ENCODE data around the gene COMMD6. TPM values are rescaled to one million over a fixed set of nuclear protein-coding genes. Genes with fewer than 3 reads are reported as not detected.
A peak's percentile ranks its signal among the peaks of the same experiment; 100 is the strongest.

COMMD6 gene
- total and polyA plus RNA-seq, 2 experiments from 2014 or later, result 79.3 to 364 TPM

DNA sequence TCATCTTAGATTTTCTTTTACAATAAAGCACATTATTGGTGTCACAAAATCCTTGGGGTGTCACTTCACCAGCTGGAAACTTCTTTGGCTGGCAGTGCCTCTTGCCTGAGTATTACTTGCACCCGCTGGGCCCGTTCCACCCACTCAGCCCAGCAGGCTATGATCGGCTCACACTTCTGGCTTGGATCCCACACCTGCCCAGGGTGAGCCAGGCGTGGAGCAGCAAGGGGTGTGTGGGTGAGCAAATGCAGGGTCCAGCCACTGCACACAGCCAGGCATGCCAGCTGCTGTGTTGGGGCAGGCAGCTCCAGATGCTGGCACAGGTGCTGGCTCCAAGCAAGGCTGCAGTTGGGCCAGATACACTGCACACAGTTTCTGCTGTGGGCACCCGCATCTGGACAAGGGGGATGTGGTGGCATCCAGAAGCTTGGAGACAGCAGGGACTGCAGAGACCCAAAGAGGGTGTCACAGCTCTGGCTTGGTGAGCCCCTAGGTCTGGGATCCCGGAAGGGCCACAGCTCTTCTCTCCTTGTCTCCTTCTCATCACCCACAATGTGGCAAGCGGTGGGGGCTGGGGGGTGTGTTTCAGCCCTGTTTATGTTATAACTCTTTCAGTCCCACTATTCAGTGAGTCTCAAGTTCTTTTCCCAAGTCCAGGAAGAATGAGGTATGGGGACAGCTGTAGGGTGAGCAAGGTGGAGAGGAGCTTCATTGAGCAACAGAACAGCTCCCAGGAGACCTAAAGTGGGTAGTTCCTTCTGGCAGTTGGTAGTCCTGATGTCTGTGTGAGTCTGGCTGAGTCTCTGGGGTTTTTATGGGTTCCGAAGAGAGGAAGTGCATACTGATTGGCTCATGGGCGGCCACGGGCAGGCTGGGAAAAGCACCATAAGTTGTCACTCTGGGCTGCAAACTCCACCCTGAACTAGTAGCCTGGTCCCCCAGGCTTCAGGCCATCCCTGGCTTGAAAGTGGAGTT lies 30.3 kb downstream of the COMMD6 start:
- WGBS, 2 experiments (ENCODE audit: low coverage in 1 of 2, low lambda C conversion rate in 2 of 2, missing lambda C conversion rate in 2 of 2), result 64 to 67% methylated on average over 10 of the region's 10 CpGs
- in situ Hi-C loops (cut with MboI), result no loop called here
- H3K27me3 ChIP-seq (replicated peaks; ENCODE audit: insufficient read depth), result no peaks in the 10 kb centered on the region

DNA sequence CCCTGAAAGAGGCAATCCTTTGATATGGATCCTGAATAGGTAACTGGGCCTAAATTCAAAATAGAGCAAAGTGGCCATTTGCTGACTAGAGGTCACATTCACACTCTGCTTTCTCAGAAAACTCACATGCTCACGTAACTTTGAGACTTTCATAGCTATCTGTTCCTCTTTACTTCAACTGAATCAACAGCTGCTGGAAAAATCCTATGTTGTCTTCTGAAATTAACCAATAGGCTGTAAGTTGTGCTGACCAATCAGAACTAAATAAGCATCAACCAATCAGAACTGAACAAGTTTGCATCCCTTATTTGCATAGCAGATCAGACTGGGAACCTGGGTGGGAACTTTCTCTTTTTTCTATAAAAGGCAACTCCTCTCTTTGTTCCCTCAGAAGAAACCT lies 31.6 kb downstream of the COMMD6 start:
- no peaks in the 10 kb centered on the region for H3K27me3 ChIP-seq (replicated peaks; ENCODE audit: insufficient read depth)
- 90 to 91% methylated on average over 1 of the region's 1 CpG for WGBS, 2 experiments (ENCODE audit: low coverage in 1 of 2, low lambda C conversion rate in 2 of 2, missing lambda C conversion rate in 2 of 2)
- H3K9me2 ChIP-seq (ENCODE audit: insufficient read depth), result no peaks in the 10 kb centered on the region
- no peaks in the 10 kb centered on the region for H3K36me3 ChIP-seq (ENCODE audit: low read depth)
- H3K4me3 ChIP-seq, result no peak overlapping the region
- H3K27ac ChIP-seq, result no peak overlapping the region
- H3F3A ChIP-seq (ENCODE audit: insufficient read depth), result no peaks in the 10 kb centered on the region
- DNase-seq, result no peak
- peaks cover 2% of the 10 kb centered on the region for H3K9me3 ChIP-seq (ENCODE audit: low read depth)
- in situ Hi-C loops (cut with MboI), result no loop called here
- no peaks in the 10 kb centered on the region for H3K79me2 ChIP-seq (ENCODE audit: insufficient read depth)
- H3K4me2 ChIP-seq (ENCODE audit: unreplicated experiment), result no peak overlapping the region
- no peak overlapping the region for H2AFZ ChIP-seq
- H3K4me1 ChIP-seq (ENCODE audit: insufficient read depth), result no peaks in the 10 kb centered on the region
- TF ChIP-seq EZH2 (IDR thresholded peaks at IDR 0.05; ENCODE audit: insufficient read depth, poor library complexity, severe bottlenecking) (no peak), EZH2phosphoT487 (IDR thresholded peaks at IDR 0.05; ENCODE audit: insufficient read depth, low read depth) (no peak)
- no peak overlapping the region for H3K9ac ChIP-seq
- no peaks in the 10 kb centered on the region for H4K20me1 ChIP-seq (ENCODE audit: insufficient read depth)

More for the DNA sequence above, 30.3 kb downstream of the COMMD6 start:
- no peak for DNase-seq
- no peak overlapping the region for H3K4me2 ChIP-seq (ENCODE audit: unreplicated experiment)
- H3K79me2 ChIP-seq (ENCODE audit: insufficient read depth), result no peaks in the 10 kb centered on the region
- no peaks in the 10 kb centered on the region for H3K36me3 ChIP-seq (ENCODE audit: low read depth)
- H3K27ac ChIP-seq, result no peak overlapping the region
- no peak overlapping the region for H2AFZ ChIP-seq
- no peak for TF ChIP-seq EZH2phosphoT487 (IDR thresholded peaks at IDR 0.05; ENCODE audit: insufficient read depth, low read depth)
- no peak for TF ChIP-seq EZH2 (IDR thresholded peaks at IDR 0.05; ENCODE audit: insufficient read depth, poor library complexity, severe bottlenecking)
- H4K20me1 ChIP-seq (ENCODE audit: insufficient read depth), result no peaks in the 10 kb centered on the region
- peaks cover 2% of the 10 kb centered on the region for H3K9me3 ChIP-seq (ENCODE audit: low read depth)
- H3K4me1 ChIP-seq (ENCODE audit: insufficient read depth), result no peaks in the 10 kb centered on the region
- no peaks in the 10 kb centered on the region for H3K9me2 ChIP-seq (ENCODE audit: insufficient read depth)
- H3F3A ChIP-seq (ENCODE audit: insufficient read depth), result no peaks in the 10 kb centered on the region
- no peak overlapping the region for H3K9ac ChIP-seq
- H3K4me3 ChIP-seq, result no peak overlapping the region

GRCh38 chr13:75505327-75505726 lies 32.3 kb downstream of the COMMD6 start:
- WGBS, 2 experiments (ENCODE audit: low coverage in 1 of 2, low lambda C conversion rate in 2 of 2, missing lambda C conversion rate in 2 of 2), result 77 to 80% methylated on average over 3 of the region's 3 CpGs
- Histone ChIP-seq H3K4me2 (ENCODE audit: unreplicated experiment) (no peak overlapping the region), H3K9me3 (ENCODE audit: low read depth) (peaks cover 2% of the 10 kb centered on the region), H3K9ac (no peak overlapping the region), H3K4me1 (ENCODE audit: insufficient read depth) (no peaks in the 10 kb centered on the region), H3K27ac (no peak overlapping the region), H3K4me3 (no peak overlapping the region), H3K36me3 (ENCODE audit: low read depth) (no peaks in the 10 kb centered on the region), H4K20me1 (ENCODE audit: insufficient read depth) (no peaks in the 10 kb centered on the region), H3K79me2 (ENCODE audit: insufficient read depth) (no peaks in the 10 kb centered on the region), H3K27me3 (replicated peaks; ENCODE audit: insufficient read depth) (no peaks in the 10 kb centered on the region), H3K9me2 (ENCODE audit: insufficient read depth) (no peaks in the 10 kb centered on the region), H3F3A (ENCODE audit: insufficient read depth) (no peaks in the 10 kb centered on the region), H2AFZ (no peak overlapping the region)
- in situ Hi-C loops (cut with MboI), result no loop called here
- TF ChIP-seq EZH2phosphoT487 (IDR thresholded peaks at IDR 0.05; ENCODE audit: insufficient read depth, low read depth), result no peak
- no peak for TF ChIP-seq EZH2 (IDR thresholded peaks at IDR 0.05; ENCODE audit: insufficient read depth, poor library complexity, severe bottlenecking)
- DNase-seq, result no peak

- Histone ChIP-seq H3K36me3 (ENCODE audit: low read depth) (no peaks in the 10 kb centered on the region), H3K4me3 (no peak overlapping the region), H3K27ac (peak overlapping the region; percentile 60), H2AFZ (peak overlapping the region; percentile 17; the same call in 1 of the 2 replicates), H3K27me3 (replicated peaks; ENCODE audit: insufficient read depth) (no peaks in the 10 kb centered on the region), H3K79me2 (ENCODE audit: insufficient read depth) (no peaks in the 10 kb centered on the region), H3F3A (ENCODE audit: insufficient read depth) (peaks cover 47% of the 10 kb centered on the region), H4K20me1 (ENCODE audit: insufficient read depth) (no peaks in the 10 kb centered on the region), H3K9ac (no peak overlapping the region), H3K4me2 (ENCODE audit: unreplicated experiment) (peak overlapping the region; percentile 42), H3K4me1 (ENCODE audit: insufficient read depth) (peaks cover 30% of the 10 kb centered on the region), H3K9me3 (ENCODE audit: low read depth) (no peaks in the 10 kb centered on the region), H3K9me2 (ENCODE audit: insufficient read depth) (no peaks in the 10 kb centered on the region)
- TF ChIP-seq EZH2phosphoT487 (IDR thresholded peaks at IDR 0.05; ENCODE audit: insufficient read depth, low read depth), result no peak
- TF ChIP-seq EZH2 (IDR thresholded peaks at IDR 0.05; ENCODE audit: insufficient read depth, poor library complexity, severe bottlenecking), result no peak
- WGBS, 2 experiments (ENCODE audit: low coverage in 1 of 2, low lambda C conversion rate in 2 of 2, missing lambda C conversion rate in 2 of 2), result 30 to 31% methylated on average over 5 of the region's 5 CpGs
- in situ Hi-C loops (cut with MboI), result no loop called here
- peak; percentile 80 for DNase-seq
Measured at GRCh38 chr13:75495938-75496337, 41.7 kb downstream of the COMMD6 start.
